Endothelial cell of umbilical vein (primary cell): ENCODE data around the gene PCBD1. TPM values are rescaled to one million over a fixed set of nuclear protein-coding genes. Genes with fewer than 3 reads are reported as not detected.

Experiments
- BruUV-seq: library from RNA; stranded (reverse); fragments of 400-500 nt; replicated peaks from 2 replicates; lab custom pipeline; 2021; lab: Mats Ljungman, UMichigan
- CTCF ChIA-PET: fragments of 300-600, 350-600 bp; sonication (Branson Sonifier 250); formaldehyde crosslinking; loops from one replicate; lab custom pipeline; 2021; ENCODE audit warnings: antibody characterized with exemption, inconsistent platforms; lab: Charles Lee
- POLR2A ChIA-PET: fragments of 300-600, 350-600 bp; sonication (Branson Sonifier 250); formaldehyde crosslinking; loops from one replicate; lab custom pipeline; 2021; ENCODE audit warnings: antibody characterized with exemption, inconsistent platforms; lab: Charles Lee
- DNase-seq: peaks from one replicate; pipeline ENCODE4 v3.0.0-alpha.2; 2011; ENCODE audit warnings: low read depth, low spot score
- FAIRE-seq: peaks from 2 replicates; lab custom pipeline; 2011; peaks lifted over from hg19 to GRCh38; lab: Jason Lieb, UNC
- H2AFZ ChIP-seq: 2 replicates; pipeline ENCODE4 v1.6.0; 2012; ENCODE audit warnings: low read depth, low read length, control low read depth, inconsistent platforms
- H3K27ac ChIP-seq: 2 replicates; pipeline ENCODE4 v1.5.1; 2011; ENCODE audit warnings: low read depth, mild to moderate bottlenecking, control low read depth, low read length, moderate library complexity; ENCODE audit not compliant: insufficient read depth
- H3K27me3 ChIP-seq, 2 experiments: 2 replicates each; pipeline versions ENCODE4 v1.6.0 to v1.6.1; 2011; ENCODE audit warnings: low read length in 2 of 2, mixed read lengths in 1 of 2; ENCODE audit not compliant: control insufficient read depth in 2 of 2, insufficient read depth in 2 of 2
- H3K36me3 ChIP-seq, 2 experiments: 2 replicates in 1 of 2; 3 replicates in 1 of 2; pipeline ENCODE4 v1.5.1; 2011; ENCODE audit warnings: low read length in 2 of 2, mild to moderate bottlenecking in 1 of 2, moderate library complexity in 1 of 2; ENCODE audit not compliant: control insufficient read depth in 2 of 2, insufficient read depth in 2 of 2; ENCODE audit errors: extremely low read depth in 1 of 2
- H3K4me1 ChIP-seq: 3 replicates; pipeline ENCODE4 v1.5.1; 2011; ENCODE audit warnings: mild to moderate bottlenecking, low read length; ENCODE audit not compliant: control insufficient read depth, insufficient read depth; ENCODE audit errors: extremely low read depth
- H3K4me2 ChIP-seq: 2 replicates; pipeline ENCODE4 v1.6.1; 2011; ENCODE audit warnings: low read length, control low read depth, mixed read lengths; ENCODE audit not compliant: insufficient read depth
- H3K4me3 ChIP-seq, 3 experiments: fragments of 200-600 bp in 1 of 3; sonication (generic), shearing (Covaris generic) in 1 of 3; replicated peaks in 1 of 3; 2 replicates each; pipeline ENCODE4 v1.5.1; 2011 to 2016; ENCODE audit warnings: control low read depth in 3 of 3, low read length in 3 of 3, mild to moderate bottlenecking in 2 of 3, inconsistent platforms in 1 of 3, low read depth in 1 of 3, moderate library complexity in 1 of 3; ENCODE audit not compliant: insufficient read depth in 1 of 3
- H3K79me2 ChIP-seq: 2 replicates; pipeline ENCODE4 v1.6.0; 2012; ENCODE audit warnings: low read length, inconsistent platforms; ENCODE audit not compliant: control insufficient read depth, insufficient read depth
- H3K9ac ChIP-seq: replicated peaks from 2 replicates; pipeline ENCODE3; 2011; ENCODE audit warnings: low read length, control low read depth; ENCODE audit not compliant: insufficient read depth; ENCODE audit errors: extremely low read depth
- H3K9me1 ChIP-seq: replicated peaks from 3 replicates; pipeline ENCODE4 v1.6.0; 2011; ENCODE audit warnings: mild to moderate bottlenecking, low read length; ENCODE audit not compliant: control insufficient read depth, insufficient read depth; ENCODE audit errors: extremely low read depth
- H3K9me3 ChIP-seq: replicated peaks from 2 replicates; pipeline ENCODE4 v1.5.1; 2012; ENCODE audit warnings: low read length, inconsistent platforms; ENCODE audit not compliant: control insufficient read depth, insufficient read depth
- H4K20me1 ChIP-seq: replicated peaks from 2 replicates; pipeline ENCODE3; 2011; ENCODE audit warnings: mild to moderate bottlenecking, low read length; ENCODE audit not compliant: control insufficient read depth, insufficient read depth; ENCODE audit errors: extremely low read depth
- EZH2 ChIP-seq: IDR thresholded peaks from 2 replicates; pipeline ENCODE4 v1.6.1; 2012; ENCODE audit warnings: borderline replicate concordance, low read depth, mild to moderate bottlenecking, moderate library complexity, low read length, inconsistent platforms; ENCODE audit not compliant: severe bottlenecking
- FOS ChIP-seq: IDR thresholded peaks from 2 replicates; pipeline ENCODE4 v1.6.1; 2011; ENCODE audit warnings: mild to moderate bottlenecking, low read length, moderate library complexity, borderline replicate concordance; ENCODE audit not compliant: insufficient read depth
- GATA2 ChIP-seq: IDR thresholded peaks from 2 replicates; pipeline ENCODE4 v1.7.0; 2011; ENCODE audit warnings: low read depth, mild to moderate bottlenecking, moderate library complexity, mixed read lengths, low read length; ENCODE audit not compliant: insufficient read length, insufficient read depth
- JUN ChIP-seq: IDR thresholded peaks from 2 replicates; pipeline ENCODE4 v1.6.1; 2011; ENCODE audit warnings: borderline replicate concordance, low read depth; ENCODE audit not compliant: insufficient read length, insufficient read depth
- MAX ChIP-seq: IDR thresholded peaks from 2 replicates; pipeline ENCODE4 v1.6.1; 2011; ENCODE audit not compliant: insufficient read depth, insufficient read length
- MYC ChIP-seq: IDR thresholded peaks from one replicate; pipeline ENCODE4 v1.6.1; 2011; ENCODE audit warnings: mild to moderate bottlenecking, low read depth, low read length
- POLR2A ChIP-seq: IDR thresholded peaks from 2 replicates; pipeline ENCODE4 v1.6.1; 2012; ENCODE audit warnings: low read depth, mild to moderate bottlenecking, control low read depth, low read length
- POLR2AphosphoS5 ChIP-seq: IDR thresholded peaks from 2 replicates; pipeline ENCODE4 v1.6.1; 2012; ENCODE audit warnings: low read depth, mild to moderate bottlenecking, control low read depth, low read length, moderate library complexity; ENCODE audit not compliant: insufficient read depth
- dilution Hi-C: fragments of 300-500 bp; cut with MboI; formaldehyde crosslinking; loops from one replicate; pipeline ENCODE4 v1.15.0; 2019; ENCODE audit warnings: low sequenced_read_pairs; ENCODE audit not compliant: extremely low pct_ligation_motif_present
- intact Hi-C: fragments of 100-400 bp; cut with micrococcal nuclease; formaldehyde crosslinking; loops from one replicate; pipeline ENCODE4 v1.10.0; 2022
- polyA plus RNA-seq, 4 experiments: library from polyadenylated mRNA; depleted of rRNA in 3 of 4; stranded (reverse) in 3 of 4; unstranded in 1 of 4; fragments of >200 nt; gene quantifications; 2 replicates each; pipeline versions ENCODE4 v1.2.1 to v1.2.3, GENCODE V29; 2011 to 2012; ENCODE audit warnings: missing spikeins in 1 of 4
- total RNA-seq: library from RNA; stranded (reverse); gene quantifications from 2 replicates; pipeline ENCODE4 v1.2.3, GENCODE V29; 2021
- TF ChIP-seq, protein P1 (sequence below), 2 donors: IDR thresholded peaks; 1 replicate in 1 of 2; 2 replicates in 1 of 2; pipeline ENCODE4 v1.5.1; 2011; ENCODE audit warnings: low read length in 2 of 2, mild to moderate bottlenecking in 2 of 2, moderate library complexity in 2 of 2, control low read depth in 1 of 2, inconsistent platforms in 1 of 2, low read depth in 1 of 2; ENCODE audit not compliant: insufficient read depth in 1 of 2; ENCODE audit errors: extremely low read depth in 1 of 2

PCBD1 gene
- total and polyA plus RNA-seq, 2 donors (not counting 3 experiments of a cell fraction or from before 2014, with no cell fraction given), result 95.7 to 113 TPM

GRCh38 chr10:70908406-70909296 lies 20.3 kb upstream of the PCBD1 start:
- Histone ChIP-seq H3K36me3 (no peaks in the 10 kb centered on the region), H3K9me1 (no peaks in the 10 kb centered on the region), H3K4me2 (no peak overlapping the region), H4K20me1 (no peaks in the 10 kb centered on the region), H3K79me2 (no peaks in the 10 kb centered on the region), H3K27ac (no peak overlapping the region), H3K27me3 (peaks cover 0 to 1% of the 10 kb centered on the region in 2 experiments), H3K9me3 (no peaks in the 10 kb centered on the region), H3K4me1 (no peaks in the 10 kb centered on the region), H2AFZ (no peak overlapping the region), H3K4me3 (no peak overlapping the region), H3K9ac (no peak overlapping the region)
- no peak for TF ChIP-seq MAX
- TF ChIP-seq, protein P1, sequence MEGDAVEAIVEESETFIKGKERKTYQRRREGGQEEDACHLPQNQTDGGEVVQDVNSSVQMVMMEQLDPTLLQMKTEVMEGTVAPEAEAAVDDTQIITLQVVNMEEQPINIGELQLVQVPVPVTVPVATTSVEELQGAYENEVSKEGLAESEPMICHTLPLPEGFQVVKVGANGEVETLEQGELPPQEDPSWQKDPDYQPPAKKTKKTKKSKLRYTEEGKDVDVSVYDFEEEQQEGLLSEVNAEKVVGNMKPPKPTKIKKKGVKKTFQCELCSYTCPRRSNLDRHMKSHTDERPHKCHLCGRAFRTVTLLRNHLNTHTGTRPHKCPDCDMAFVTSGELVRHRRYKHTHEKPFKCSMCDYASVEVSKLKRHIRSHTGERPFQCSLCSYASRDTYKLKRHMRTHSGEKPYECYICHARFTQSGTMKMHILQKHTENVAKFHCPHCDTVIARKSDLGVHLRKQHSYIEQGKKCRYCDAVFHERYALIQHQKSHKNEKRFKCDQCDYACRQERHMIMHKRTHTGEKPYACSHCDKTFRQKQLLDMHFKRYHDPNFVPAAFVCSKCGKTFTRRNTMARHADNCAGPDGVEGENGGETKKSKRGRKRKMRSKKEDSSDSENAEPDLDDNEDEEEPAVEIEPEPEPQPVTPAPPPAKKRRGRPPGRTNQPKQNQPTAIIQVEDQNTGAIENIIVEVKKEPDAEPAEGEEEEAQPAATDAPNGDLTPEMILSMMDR (IDR thresholded peaks at IDR 0.05; ENCODE audit: extremely low read depth in 1 of 2, insufficient read depth in 1 of 2, low read depth in 1 of 2, low read length in 2 of 2), result no peak
- no peak for TF ChIP-seq POLR2A
- no peak for TF ChIP-seq GATA2
- no peak for TF ChIP-seq EZH2
- TF ChIP-seq POLR2AphosphoS5, result no peak
- no peak for TF ChIP-seq MYC
- no peak for TF ChIP-seq FOS
- no peak for TF ChIP-seq JUN
- ChIA-PET CTCF (no interaction called here), POLR2A (no interaction called here)
- dilution Hi-C loops, result no loop called here
- DNase-seq (no peak), FAIRE-seq (no peak)
- intact Hi-C loops, result no loop called here
- no TSS peak for BruUV-seq
